H1 (cell line): Measurements from ENCODE around the gene ADAMTS3. TPM values are rescaled to one million over a fixed set of nuclear protein-coding genes. Genes with fewer than 3 reads are reported as not detected.

ENCODE experiments used
- ASH2L ChIP-seq: fragments of 200-600, 300-600 bp; sonication (generic); IDR thresholded peaks from one replicate; pipeline ENCODE4 v1.7.1; 2017; ENCODE audit warnings: low read length
- CHD1 ChIP-seq: IDR thresholded peaks from 2 replicates; pipeline ENCODE4 v1.6.1; 2012; ENCODE audit warnings: low read depth, low read length, improper control_type of control experiment
- CHD7 ChIP-seq: fragments of 300-600 bp; sonication (generic); IDR thresholded peaks from 2 replicates; pipeline ENCODE4 v1.7.1; 2012; ENCODE audit warnings: low read length, moderate library complexity, mild to moderate bottlenecking, inconsistent platforms; ENCODE audit not compliant: insufficient replicate concordance
- CTBP2 ChIP-seq: IDR thresholded peaks from 2 replicates; pipeline ENCODE4 v1.7.0; 2011; ENCODE audit warnings: borderline replicate concordance, mild to moderate bottlenecking, moderate library complexity, mixed read lengths, low read length; ENCODE audit not compliant: insufficient read depth, insufficient read length
- EZH2 ChIP-seq: fragments of 200-600 bp; sonication (generic); IDR thresholded peaks from 2 replicates; pipeline ENCODE4 v1.7.1; 2012; ENCODE audit warnings: low read depth, mild to moderate bottlenecking, moderate library complexity, low read length, inconsistent platforms; ENCODE audit not compliant: severe bottlenecking
- FOSL1 ChIP-seq: IDR thresholded peaks from 2 replicates; pipeline ENCODE4 v1.6.1; 2011; ENCODE audit warnings: mild to moderate bottlenecking, low read depth, low read length, moderate library complexity; ENCODE audit not compliant: insufficient read depth
- MAFK ChIP-seq: IDR thresholded peaks from 2 replicates; pipeline ENCODE4 v1.6.1; 2012; ENCODE audit warnings: low read depth, mild to moderate bottlenecking, improper control_type of control experiment, low read length
- NRF1 ChIP-seq: IDR thresholded peaks from 2 replicates; pipeline ENCODE4 v1.6.1; 2011; ENCODE audit warnings: mild to moderate bottlenecking, low read depth, low read length, improper control_type of control experiment
- POLR2A ChIP-seq, 2 experiments: IDR thresholded peaks; 1 replicate in 1 of 2; 2 replicates in 1 of 2; pipeline ENCODE4 v1.6.1; 2011; ENCODE audit warnings: low read depth in 2 of 2, low read length in 2 of 2, mild to moderate bottlenecking in 2 of 2; ENCODE audit errors: control extremely low read depth in 1 of 2
- POLR2AphosphoS5 ChIP-seq: IDR thresholded peaks from 2 replicates; pipeline ENCODE4 v1.6.1; 2011; ENCODE audit warnings: low read depth, low read length
- ZNF274 ChIP-seq: IDR thresholded peaks from 2 replicates; pipeline ENCODE4 v1.7.0; 2012; ENCODE audit warnings: low read length, borderline replicate concordance; ENCODE audit errors: extremely low read depth
- polyA plus RNA-seq, 7 experiments: library from polyadenylated mRNA; depleted of rRNA in 3 of 7; stranded (reverse) in 5 of 7; unstranded in 2 of 7; fragments of >200 nt in 5 of 7; fragments of 200-250 nt in 2 of 7; gene quantifications; 1 replicate in 5 of 7; 2 replicates in 1 of 7; 4 replicates in 1 of 7; pipeline versions ENCODE4 v1.2.1 to v1.2.3, GENCODE V29; 2011 to 2013; ENCODE audit warnings: missing spikeins in 2 of 7, mixed read lengths in 2 of 7
- total RNA-seq: library from RNA; stranded (reverse); fragmentation: NEBNext Ultra II Directional; extraction: Animal tissue kit (Norgen Biotek cat#: 25700); gene quantifications from 2 replicates; pipeline ENCODE4 v1.2.1, GENCODE V29; 2021
- TF ChIP-seq, protein P1 (sequence below): IDR thresholded peaks from 2 replicates; pipeline ENCODE4 v1.6.1; 2011; ENCODE audit warnings: low read depth, mild to moderate bottlenecking, low read length; ENCODE audit not compliant: insufficient read depth

Gene ADAMTS3
- total and polyA plus RNA-seq, 2 of the 8 experiments (the other 6 are each of a cell fraction or from before 2014, with no cell fraction given) = 1.3 to 3.4 TPM

- TF ChIP-seq CHD7 (no peak), POLR2AphosphoS5 (no peak), CHD1 (no peak), ASH2L (no peak), MAFK (no peak), NRF1 (no peak), EZH2 (no peak), FOSL1 (no peak), POLR2A (IDR thresholded peaks at IDR 0.05; ENCODE audit: control extremely low read depth in 1 of 2, low read depth in 2 of 2, low read length in 2 of 2) (no peak), CTBP2 (no peak), ZNF274 (no peak)
- TF ChIP-seq, protein P1, sequence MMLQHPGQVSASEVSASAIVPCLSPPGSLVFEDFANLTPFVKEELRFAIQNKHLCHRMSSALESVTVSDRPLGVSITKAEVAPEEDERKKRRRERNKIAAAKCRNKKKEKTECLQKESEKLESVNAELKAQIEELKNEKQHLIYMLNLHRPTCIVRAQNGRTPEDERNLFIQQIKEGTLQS = no peak
Measured at GRCh38 chr4:72418458-72418857, 150.6 kb downstream of the ADAMTS3 start (continued).
